Peyer's patch (tissue), 4 donors: Measurements from ENCODE around the gene CA5A.

Experiments used
- CTCF ChIP-seq, 6 experiments: fragments of 450-650 bp in 4 of 6; fragments of 200-600 bp in 2 of 6; sonication (generic) in 1 of 6; IDR thresholded peaks; one replicate each; pipeline ENCODE4 v1.5.1; 2017 to 2019; ENCODE audit warnings: antibody characterized with exemption in 6 of 6, mild to moderate bottlenecking in 3 of 6, moderate library complexity in 1 of 6
- POLR2A ChIP-seq, 2 donors: fragments of 450-650 bp; IDR thresholded peaks; one replicate each; pipeline ENCODE4 v1.5.1; 2017; ENCODE audit warnings: antibody characterized with exemption in 2 of 2, mild to moderate bottlenecking in 2 of 2, moderate library complexity in 2 of 2

GRCh38 chr16:87918338-87918737, 18.0 kb downstream of the CA5A start:
- TF ChIP-seq CTCF (IDR thresholded peaks at IDR 0.05), result no peak
- no peak for TF ChIP-seq POLR2A (IDR thresholded peaks at IDR 0.05)
